SK-N-SH (cell line): ENCODE measurements around the gene CD69. TPM values are rescaled to one million over a fixed set of nuclear protein-coding genes. Genes with fewer than 3 reads are reported as not detected.

ENCODE experiments used
- CTCF ChIA-PET: fragments of 300-600, 350-600 bp; formaldehyde crosslinking; extraction: SDS; loops from one replicate; lab custom pipeline; 2021; lab: Yijun Ruan, JAX
- POLR2A ChIA-PET: fragments of 350-600 bp; sonication (Branson Sonifier 250); formaldehyde crosslinking; extraction: SDS; loops from one replicate; lab custom pipeline; 2020; ENCODE audit warnings: antibody characterized with exemption, inconsistent platforms; lab: Yijun Ruan, JAX
- DNase-seq: peaks from one replicate; pipeline ENCODE4 v3.0.0; 2012
- H2AFZ ChIP-seq: fragments of 200-600 bp; sonication (generic); 2 replicates; pipeline ENCODE4 v1.8.1; 2016; ENCODE audit warnings: antibody characterized with exemption, mild to moderate bottlenecking, low read depth
- H3F3A ChIP-seq: fragments of 200-600 bp; sonication (generic); replicated peaks from 2 replicates; pipeline ENCODE3; 2016; ENCODE audit warnings: antibody characterized with exemption, mild to moderate bottlenecking; ENCODE audit not compliant: insufficient read depth
- H3K27ac ChIP-seq, 2 experiments: fragments of 200-500 bp in 1 of 2; fragments of 200-600 bp in 1 of 2; sonication (Bioruptor generic) in 1 of 2; sonication (generic), shearing (Covaris generic) in 1 of 2; 2 replicates each; pipeline versions ENCODE4 v1.5.1 to v1.6.1; 2014 to 2016; ENCODE audit warnings: low read depth in 2 of 2, inconsistent platforms in 1 of 2, low read length in 1 of 2, mild to moderate bottlenecking in 1 of 2, mixed read lengths in 1 of 2
- H3K27me3 ChIP-seq: fragments of 200-600 bp; sonication (generic), shearing (Covaris generic); 2 replicates; pipeline ENCODE4 v1.6.1; 2016; ENCODE audit warnings: mixed run types; ENCODE audit not compliant: insufficient read depth
- H3K36me3 ChIP-seq, 2 experiments: fragments of 200-500 bp in 1 of 2; fragments of 200-600 bp in 1 of 2; sonication (Bioruptor generic) in 1 of 2; sonication (generic) in 1 of 2; replicated peaks in 1 of 2; 2 replicates each; pipeline versions ENCODE3 to v1.5.1; 2014 to 2016; ENCODE audit warnings: low read length in 1 of 2, mild to moderate bottlenecking in 1 of 2; ENCODE audit not compliant: insufficient read depth in 2 of 2, control insufficient read depth in 1 of 2
- H3K4me1 ChIP-seq, 2 experiments: fragments of 200-500 bp in 1 of 2; fragments of 200-600 bp in 1 of 2; sonication (Bioruptor generic) in 1 of 2; sonication (generic), shearing (Covaris generic) in 1 of 2; 2 replicates each; pipeline versions ENCODE4 v1.5.1 to v1.6.1; 2014 to 2016; ENCODE audit warnings: low read depth in 1 of 2, low read length in 1 of 2, mixed run types in 1 of 2; ENCODE audit not compliant: insufficient read depth in 2 of 2, control insufficient read depth in 1 of 2
- H3K4me2 ChIP-seq: fragments of 200-600 bp; sonication (generic), shearing (Covaris generic); 2 replicates; pipeline ENCODE4 v1.6.1; 2017; ENCODE audit warnings: mixed run types
- H3K4me3 ChIP-seq, 2 experiments: fragments of 200-500 bp in 1 of 2; fragments of 200-600 bp in 1 of 2; sonication (Bioruptor generic) in 1 of 2; sonication (generic), shearing (Covaris generic) in 1 of 2; 2 replicates each; pipeline versions ENCODE4 v1.5.1 to v1.8.1; 2014 to 2016; ENCODE audit warnings: low read depth in 2 of 2, inconsistent platforms in 1 of 2, low read length in 1 of 2, mild to moderate bottlenecking in 1 of 2, mixed read lengths in 1 of 2, moderate library complexity in 1 of 2
- H3K79me2 ChIP-seq: fragments of 200-600 bp; sonication (generic); 2 replicates; pipeline ENCODE4 v1.8.1; 2017; ENCODE audit warnings: mild to moderate bottlenecking; ENCODE audit not compliant: insufficient read depth
- H3K9ac ChIP-seq: fragments of 200-600 bp; sonication (generic); 2 replicates; pipeline ENCODE4 v1.6.1; 2017; ENCODE audit warnings: mixed run types
- H3K9me2 ChIP-seq: fragments of 200-600 bp; sonication (generic); 2 replicates; pipeline ENCODE4 v1.6.1; 2017; ENCODE audit warnings: mixed run types
- H3K9me3 ChIP-seq: fragments of 200-600 bp; sonication (generic); 2 replicates; pipeline ENCODE4 v1.6.1; 2017; ENCODE audit warnings: mixed run types, mild to moderate bottlenecking, moderate library complexity
- H4K20me1 ChIP-seq: fragments of 200-600 bp; sonication (generic); 2 replicates; pipeline ENCODE4 v1.6.1; 2017; ENCODE audit warnings: mild to moderate bottlenecking, mixed run types; ENCODE audit not compliant: insufficient read depth
- EP300 ChIP-seq, 2 experiments: IDR thresholded peaks; 2 replicates each; pipeline versions ENCODE4 v1.4.0 to v1.6.1; 2012; ENCODE audit warnings: borderline replicate concordance in 1 of 2, low read depth in 1 of 2, low read length in 1 of 2
- FOXM1 ChIP-seq: IDR thresholded peaks from 2 replicates; pipeline ENCODE4 v1.4.0; 2012; ENCODE audit warnings: low read depth, mild to moderate bottlenecking
- MEF2A ChIP-seq: IDR thresholded peaks from 2 replicates; pipeline ENCODE4 v1.4.0; 2012; ENCODE audit warnings: low read depth, borderline replicate concordance
- MXI1 ChIP-seq: IDR thresholded peaks from 2 replicates; pipeline ENCODE4 v1.6.1; 2012; ENCODE audit warnings: mild to moderate bottlenecking, low read depth, low read length, improper control_type of control experiment
- POLR2AphosphoS5 ChIP-seq: IDR thresholded peaks from 2 replicates; pipeline ENCODE4 v1.6.1; 2012; ENCODE audit warnings: low read depth, low read length
- RFX5 ChIP-seq: IDR thresholded peaks from 2 replicates; pipeline ENCODE4 v1.6.1; 2012; ENCODE audit warnings: mild to moderate bottlenecking, improper control_type of control experiment, low read length
- TEAD4 ChIP-seq: IDR thresholded peaks from 2 replicates; pipeline ENCODE4 v1.4.0; 2012; ENCODE audit warnings: mild to moderate bottlenecking, borderline replicate concordance; ENCODE audit not compliant: insufficient read depth
- USF2 ChIP-seq: fragments of 150-350 bp; IDR thresholded peaks from 2 replicates; pipeline ENCODE4 v1.6.1; 2017; ENCODE audit warnings: antibody characterized with exemption, low read length, low read depth, borderline replicate concordance
- YY1 ChIP-seq: IDR thresholded peaks from 2 replicates; pipeline ENCODE4 v1.4.0; 2012; ENCODE audit warnings: low read depth, mild to moderate bottlenecking
- WGBS: methylation state at CpG from one replicate; pipeline ENCODE4 v1.1.6; 2017; ENCODE audit warnings: low lambda C conversion rate; 5-methylcytosine and 5-hydroxymethylcytosine counted together
- polyA plus RNA-seq, 3 experiments: library from polyadenylated mRNA; depleted of rRNA; stranded (reverse); fragments of >200 nt; gene quantifications; 2 replicates each; pipeline ENCODE4 v1.2.3, GENCODE V29; 2012
- TF ChIP-seq, protein P1 (sequence below): fragments of 200-600 bp; sonication (generic); IDR thresholded peaks from 2 replicates; pipeline ENCODE4 v1.6.1; 2017; ENCODE audit warnings: antibody characterized with exemption, mild to moderate bottlenecking, moderate library complexity

The CD69 gene
- polyA plus RNA-seq, 1 of the 3 experiments (the other 2 are of a cell fraction), result not detected

- peaks cover 18% of the 10 kb centered on the region; the same call in 1 of the 2 replicates for H3K27me3 ChIP-seq
- no peaks in the 10 kb centered on the region for H3K36me3 ChIP-seq
- no peak for TF ChIP-seq RFX5
- no peak for TF ChIP-seq YY1
- TF ChIP-seq TEAD4, result no peak
- no peak for TF ChIP-seq USF2
- no peak for TF ChIP-seq MXI1
- TF ChIP-seq FOXM1, result no peak
- no peak for TF ChIP-seq EP300 (IDR thresholded peaks at IDR 0.05; ENCODE audit: borderline replicate concordance in 1 of 2, low read depth in 1 of 2, low read length in 1 of 2)
- 17% methylated on average over 2 of the region's 2 CpGs for WGBS
- no peak overlapping the region for H3K27ac ChIP-seq
- H3F3A ChIP-seq, result no peaks in the 10 kb centered on the region
- H3K4me2 ChIP-seq, result no peak overlapping the region
- no peak for DNase-seq
- H3K9me3 ChIP-seq, result no peaks in the 10 kb centered on the region
- H3K4me1 ChIP-seq, result no peaks in the 10 kb centered on the region
- H4K20me1 ChIP-seq, result no peaks in the 10 kb centered on the region
- no peaks in the 10 kb centered on the region for H3K79me2 ChIP-seq
- H3K9me2 ChIP-seq, result no peaks in the 10 kb centered on the region
- no peak overlapping the region for H2AFZ ChIP-seq
- ChIA-PET POLR2A (no interaction called here), CTCF (interaction anchor here (1.2 to 1.6 kb wide), 2 partner anchors 24 to 194 kb away, joined by 3 to 4 read pairs; no protein-coding TSS in a partner anchor)
- no peak overlapping the region for H3K4me3 ChIP-seq
- no peak overlapping the region for H3K9ac ChIP-seq
These were observed 28.9 kb downstream of the CD69 start for GRCh38 chr12:9731797-9732196.

GRCh38 chr12:9731393-9731792 is 29.3 kb downstream of the CD69 start:
- Histone ChIP-seq H3K27me3 (peaks cover 18% of the 10 kb centered on the region; the same call in 1 of the 2 replicates), H3K9me2 (no peaks in the 10 kb centered on the region), H3K9me3 (no peaks in the 10 kb centered on the region), H3K4me1 (no peaks in the 10 kb centered on the region), H4K20me1 (no peaks in the 10 kb centered on the region)
- no peak for DNase-seq
- POLR2A ChIA-PET, result no interaction called here
- TF ChIP-seq MEF2A (no peak), FOXM1 (no peak), POLR2AphosphoS5 (no peak), USF2 (no peak), TEAD4 (no peak)
- TF ChIP-seq, protein P1, sequence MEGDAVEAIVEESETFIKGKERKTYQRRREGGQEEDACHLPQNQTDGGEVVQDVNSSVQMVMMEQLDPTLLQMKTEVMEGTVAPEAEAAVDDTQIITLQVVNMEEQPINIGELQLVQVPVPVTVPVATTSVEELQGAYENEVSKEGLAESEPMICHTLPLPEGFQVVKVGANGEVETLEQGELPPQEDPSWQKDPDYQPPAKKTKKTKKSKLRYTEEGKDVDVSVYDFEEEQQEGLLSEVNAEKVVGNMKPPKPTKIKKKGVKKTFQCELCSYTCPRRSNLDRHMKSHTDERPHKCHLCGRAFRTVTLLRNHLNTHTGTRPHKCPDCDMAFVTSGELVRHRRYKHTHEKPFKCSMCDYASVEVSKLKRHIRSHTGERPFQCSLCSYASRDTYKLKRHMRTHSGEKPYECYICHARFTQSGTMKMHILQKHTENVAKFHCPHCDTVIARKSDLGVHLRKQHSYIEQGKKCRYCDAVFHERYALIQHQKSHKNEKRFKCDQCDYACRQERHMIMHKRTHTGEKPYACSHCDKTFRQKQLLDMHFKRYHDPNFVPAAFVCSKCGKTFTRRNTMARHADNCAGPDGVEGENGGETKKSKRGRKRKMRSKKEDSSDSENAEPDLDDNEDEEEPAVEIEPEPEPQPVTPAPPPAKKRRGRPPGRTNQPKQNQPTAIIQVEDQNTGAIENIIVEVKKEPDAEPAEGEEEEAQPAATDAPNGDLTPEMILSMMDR, result no peak
- TF ChIP-seq, all 33 proteins: peak for 0
- Histone ChIP-seq H3K4me3 (no peak overlapping the region), H3K36me3 (no peaks in the 10 kb centered on the region), H2AFZ (no peak overlapping the region), H3K79me2 (no peaks in the 10 kb centered on the region), H3K9ac (no peak overlapping the region), H3K4me2 (no peak overlapping the region), H3K27ac (no peak overlapping the region), H3F3A (no peaks in the 10 kb centered on the region)
- CTCF ChIA-PET, result interaction anchor here (1.2 to 1.7 kb wide), 2 partner anchors 19 to 194 kb away, joined by 3 to 6 read pairs; no protein-coding TSS in a partner anchor
- 21% methylated on average over 6 of the region's 6 CpGs for WGBS
